ENCODE measurements around the gene FANCI. TPM values are rescaled to one million over a fixed set of nuclear protein-coding genes. Genes with fewer than 3 reads are reported as not detected.
"Not testable (repeated sequence)": the region's sequence is repeated elsewhere in the genome, so short reads cannot be mapped to it uniquely, and the experiment has no call there.

The FANCI gene
- polyA plus RNA-seq, 4 donors: 30.4 to 43.0 (median 34.9) TPM

DNA sequence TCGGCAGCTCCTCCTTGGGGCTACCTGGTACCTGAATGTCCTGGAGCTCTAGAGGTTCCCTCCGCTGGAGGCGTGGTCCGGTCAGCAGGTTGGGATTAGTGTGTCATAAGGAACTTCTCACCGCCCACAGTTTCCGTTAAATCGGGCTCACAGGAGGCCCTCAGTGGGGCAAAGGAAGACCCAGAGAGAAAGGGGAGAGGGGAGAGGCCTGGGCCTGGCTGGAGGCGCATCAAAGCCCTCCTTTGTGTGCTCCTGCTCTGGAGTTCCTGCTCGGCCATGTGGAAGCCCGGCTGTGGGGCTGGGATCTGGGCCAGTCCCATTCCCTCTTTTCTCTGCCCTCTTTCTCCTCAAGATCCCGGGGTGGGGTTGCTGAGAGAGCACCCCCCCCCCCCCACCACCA is 22.2 kb upstream of the FANCI start, which contains the start of gene RLBP1:
RLBP1 (minus strand) TSS at position 37 of the 400 bp plus-strand sequence. CDS start 2,604 bp downstream, outside the sequence.
- DNase-seq (ENCODE audit: low read depth in 4 of 4, low spot score in 2 of 4): no peak

- DNase-seq (ENCODE audit: low read depth in 4 of 4, low spot score in 2 of 4): no peak
Measured at GRCh38 chr15:89225588-89225987, 18.2 kb upstream of the FANCI start.

- no peak for DNase-seq (ENCODE audit: low read depth in 4 of 4, low spot score in 2 of 4)
Measured at GRCh38 chr15:89226359-89227221, 17.2 kb upstream of the FANCI start.

- no peak for DNase-seq (ENCODE audit: low read depth in 4 of 4, low spot score in 2 of 4)
Measured at GRCh38 chr15:89227425-89227824, 16.4 kb upstream of the FANCI start.

GRCh38 chr15:89230277-89230676 is 13.5 kb upstream of the FANCI start:
- no peak for DNase-seq (ENCODE audit: low read depth in 4 of 4, low spot score in 2 of 4)

DNA sequence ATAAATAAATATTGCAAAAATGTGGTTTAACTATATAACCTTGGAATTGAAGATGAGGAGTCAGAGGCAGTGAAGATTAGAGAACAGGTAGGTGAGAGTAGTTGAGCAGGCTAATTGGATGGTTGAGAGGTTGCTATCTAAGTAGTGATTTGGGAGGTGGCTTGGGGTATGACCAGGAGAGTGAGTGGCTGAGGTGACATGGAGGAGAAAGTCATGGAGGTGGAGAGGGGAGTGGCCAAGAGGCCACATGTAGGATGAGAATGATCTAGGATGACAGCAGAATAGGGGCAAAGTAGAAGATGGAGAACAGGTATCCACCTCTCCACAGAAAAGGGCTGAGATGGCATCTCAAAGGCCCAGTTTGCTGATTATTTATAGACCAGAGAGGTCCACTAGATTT is 11.9 kb upstream of the FANCI start:
- DNase-seq (ENCODE audit: low read depth in 4 of 4, low spot score in 2 of 4): no peak

- DNase-seq (ENCODE audit: low read depth in 4 of 4, low spot score in 2 of 4): not testable (repeated sequence)
Measured at GRCh38 chr15:89239883-89240810, 3.6 kb upstream of the FANCI start.

DNA sequence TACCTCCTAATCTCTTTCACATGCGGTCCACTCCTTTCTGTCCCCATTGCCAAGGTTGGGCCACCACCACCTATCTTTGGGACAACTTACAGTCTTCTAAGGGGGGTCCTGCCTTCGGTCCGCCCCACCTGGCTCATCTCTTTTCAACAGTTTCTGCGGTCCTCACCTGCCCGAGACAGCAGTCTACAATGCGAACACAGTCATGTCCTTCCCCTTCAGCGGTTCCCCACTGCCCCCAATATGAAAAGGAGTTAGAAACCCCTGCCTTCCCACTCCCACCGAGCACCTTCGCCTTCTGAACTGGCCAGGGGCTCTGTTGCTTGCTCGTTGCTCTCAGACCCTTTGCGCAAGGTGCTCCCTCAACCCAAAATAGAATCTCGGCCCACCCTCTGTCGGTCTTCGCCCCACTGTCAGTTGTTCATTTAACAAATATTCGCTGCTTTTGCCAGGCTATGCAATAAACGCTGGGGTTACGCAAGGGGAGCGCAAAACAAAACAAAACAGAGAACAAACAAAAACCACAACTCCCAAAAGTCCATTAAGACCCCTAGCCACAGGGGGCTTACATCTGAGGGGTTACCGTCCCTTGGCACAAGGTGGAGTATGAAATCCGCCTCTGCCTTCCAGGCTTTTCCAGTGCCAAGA is 611 bp upstream of the FANCI start:
- DNase-seq (ENCODE audit: low read depth in 4 of 4, low spot score in 2 of 4): no peak

DNA sequence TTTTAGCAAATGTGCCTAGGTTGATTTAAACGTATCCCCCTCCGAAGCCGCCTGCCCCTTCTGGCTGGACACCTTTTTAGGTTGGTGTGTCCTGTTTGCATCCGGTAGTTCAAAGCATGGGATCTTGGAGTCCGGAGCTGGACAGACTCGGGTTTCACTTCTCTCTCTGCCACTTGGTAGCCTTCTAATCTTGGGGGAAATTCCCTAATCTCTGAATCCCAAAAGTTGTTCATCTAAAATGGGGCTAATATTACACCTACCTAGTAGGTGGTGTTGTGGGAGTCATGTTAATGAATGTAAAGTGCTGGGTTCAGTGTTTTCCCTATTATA is 760 bp downstream of the FANCI start:
- peak in 1 of 4 donors; percentile 15 for DNase-seq (ENCODE audit: low read depth in 4 of 4, low spot score in 2 of 4)

DNA sequence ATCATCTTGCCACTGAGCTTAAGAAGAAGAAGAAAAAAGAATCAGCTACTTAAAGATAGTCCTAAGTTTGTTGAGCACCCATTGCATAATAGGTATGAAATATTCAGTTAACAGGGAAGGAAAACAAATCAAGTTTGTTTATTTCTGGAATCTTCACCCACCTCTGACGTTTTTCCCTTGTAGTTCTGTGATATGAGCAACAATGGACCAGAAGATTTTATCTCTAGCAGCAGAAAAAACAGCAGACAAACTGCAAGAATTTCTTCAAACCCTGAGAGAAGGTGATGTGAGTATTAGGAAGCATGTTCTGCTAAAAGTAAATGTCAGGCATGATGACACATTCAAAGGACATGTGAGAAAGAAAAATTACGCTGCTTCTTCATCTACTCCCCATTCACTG is 3.7 kb downstream of the FANCI start:
- no peak for DNase-seq (ENCODE audit: low read depth in 4 of 4, low spot score in 2 of 4)

DNA sequence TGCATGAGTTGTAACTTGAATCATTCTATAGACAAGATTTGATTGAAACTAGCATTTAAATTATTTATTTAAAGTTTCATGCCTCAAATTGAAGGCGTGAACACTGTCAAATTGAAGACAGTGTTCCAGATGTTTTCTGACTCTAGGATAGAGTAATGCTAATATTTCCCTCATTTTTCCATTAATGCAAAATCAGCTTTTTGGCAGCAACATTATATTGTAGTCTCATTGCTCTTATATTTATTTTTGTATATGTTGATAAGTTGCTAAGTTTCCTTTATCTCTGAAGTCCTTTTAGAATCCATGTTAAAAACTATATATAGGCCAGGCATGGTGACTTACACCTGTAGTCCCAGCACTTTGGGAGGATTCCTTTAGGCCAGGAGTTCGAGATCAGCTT is 4.8 kb downstream of the FANCI start:
- DNase-seq (ENCODE audit: low read depth in 4 of 4, low spot score in 2 of 4): no peak

DNA sequence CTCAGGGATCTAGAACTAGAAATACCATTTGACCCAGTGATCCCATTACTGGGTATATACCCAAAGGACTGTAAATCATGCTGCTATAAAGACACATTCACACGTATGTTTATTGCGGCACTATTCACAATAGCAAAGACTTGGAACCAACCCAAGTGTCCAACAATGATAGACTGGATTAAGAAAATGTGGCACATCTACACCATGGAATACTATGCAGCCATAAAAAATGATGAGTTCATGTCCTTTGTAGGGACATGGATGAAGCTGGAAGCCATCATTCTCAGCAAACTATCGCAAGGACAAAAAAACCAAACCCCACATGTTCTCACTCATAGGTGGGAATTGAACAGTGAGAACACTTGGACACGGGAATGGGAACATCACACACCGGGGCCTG is 6.4 kb downstream of the FANCI start:
- not testable (repeated sequence) for DNase-seq (ENCODE audit: low read depth in 4 of 4, low spot score in 2 of 4)

GRCh38 chr15:89277281-89277680 is 33.5 kb downstream of the FANCI start:
- DNase-seq (ENCODE audit: low read depth in 4 of 4, low spot score in 2 of 4): not testable (repeated sequence)

DNA sequence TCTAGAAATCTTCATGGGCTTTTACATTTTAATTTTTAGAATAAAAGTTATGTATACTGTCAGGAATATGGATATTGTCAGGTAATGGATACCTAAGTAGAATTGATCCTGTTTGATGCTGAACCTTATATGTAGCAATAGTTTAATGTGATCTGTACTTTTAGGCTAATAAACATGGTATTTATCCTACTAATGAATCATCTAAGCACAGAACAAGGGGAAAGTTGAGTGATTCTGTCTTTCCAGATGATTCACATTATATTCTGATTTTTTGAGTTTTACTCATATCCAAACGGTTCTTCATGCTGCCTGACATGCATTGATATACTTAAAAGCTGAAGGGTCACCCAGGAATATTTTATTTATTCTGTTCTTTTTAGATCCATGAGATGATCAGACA is 34.5 kb downstream of the FANCI start:
- no peak for DNase-seq (ENCODE audit: low read depth in 4 of 4, low spot score in 2 of 4)

GRCh38 chr15:89282631-89283030 is 38.9 kb downstream of the FANCI start:
- DNase-seq (ENCODE audit: low read depth in 4 of 4, low spot score in 2 of 4): no peak

DNA sequence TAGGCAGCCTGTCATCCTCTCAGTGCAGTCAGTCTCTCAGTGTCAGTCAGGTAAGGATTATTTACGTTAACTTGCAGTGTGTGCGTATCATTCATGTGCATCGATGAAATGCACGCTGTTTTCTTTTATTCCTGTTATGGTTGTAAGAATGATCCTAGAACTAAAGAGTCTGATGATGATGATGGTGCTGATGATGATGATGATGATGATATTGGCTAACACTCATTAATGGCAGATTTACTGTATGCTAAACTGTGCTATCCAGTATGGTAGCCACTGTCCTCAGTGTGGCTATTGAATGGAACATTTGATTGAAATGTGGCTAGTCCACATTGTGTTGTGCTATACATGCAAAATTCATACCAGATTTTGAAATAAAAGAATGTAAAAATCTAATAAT is 39.4 kb downstream of the FANCI start:
- DNase-seq (ENCODE audit: low read depth in 4 of 4, low spot score in 2 of 4): no peak

- DNase-seq (ENCODE audit: low read depth in 4 of 4, low spot score in 2 of 4): no peak
Measured at GRCh38 chr15:89291934-89292438, 48.2 kb downstream of the FANCI start.

- no peak for DNase-seq (ENCODE audit: low read depth in 4 of 4, low spot score in 2 of 4)
Measured at GRCh38 chr15:89293012-89293411, 49.2 kb downstream of the FANCI start.

DNA sequence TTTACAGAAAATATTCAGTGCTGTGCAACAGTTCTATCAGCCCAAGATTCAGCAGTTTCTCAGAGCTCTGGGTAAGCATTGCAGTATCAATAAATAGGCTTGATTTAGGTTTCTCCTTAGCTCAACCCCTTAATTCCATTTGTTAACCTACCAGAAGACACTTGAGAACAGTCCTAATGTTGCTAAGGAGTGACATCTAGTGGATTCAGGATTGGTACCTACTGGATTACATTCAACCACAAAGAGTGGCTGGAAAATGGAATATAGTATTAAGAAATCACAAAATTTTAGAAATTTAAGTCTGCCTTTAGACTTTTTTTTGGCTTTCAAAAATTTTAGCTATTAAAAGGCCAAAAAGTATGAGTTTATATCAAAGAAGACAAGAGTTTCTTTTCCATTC is 56.1 kb downstream of the FANCI start:
- no peak for DNase-seq (ENCODE audit: low read depth in 4 of 4, low spot score in 2 of 4)

GRCh38 chr15:89301304-89302089 is 57.7 kb downstream of the FANCI start:
- DNase-seq (ENCODE audit: low read depth in 4 of 4, low spot score in 2 of 4): no peak

All from left renal cortex interstitium (tissue), 4 donors.